IMR-90 (cell line): ENCODE data around the gene DONSON. TPM values are rescaled to one million over a fixed set of nuclear protein-coding genes. Genes with fewer than 3 reads are reported as not detected.

Experiments used
- ATAC-seq: fragments of 200-7000 bp; cut with Tn5 transposase; 2 replicates; pipeline ENCODE4 v1.9.1; 2020; ENCODE audit warnings: low read depth, mild to moderate bottlenecking, moderate library complexity
- BruUV-seq: library from RNA; stranded (reverse); fragments of 400-500 nt; replicated peaks from 2 replicates; lab custom pipeline; 2021; lab: Mats Ljungman, UMichigan
- CTCF ChIA-PET: fragments of 300-600 bp; formaldehyde crosslinking; extraction: SDS; loops from one replicate; lab custom pipeline; 2021; ENCODE audit warnings: antibody characterized with exemption; lab: Yijun Ruan, JAX
- POLR2A ChIA-PET: fragments of 300-600 bp; sonication (Branson Sonifier 250); formaldehyde crosslinking; loops from one replicate; lab custom pipeline; 2022; ENCODE audit warnings: antibody characterized with exemption; ENCODE audit not compliant: unreplicated experiment; lab: Charles Lee
- DNase-seq: peaks from one replicate; pipeline ENCODE4 v3.0.0; 2013
- H2AFZ ChIP-seq: replicated peaks from 2 replicates; pipeline ENCODE3; 2013; ENCODE audit warnings: low read length, mild to moderate bottlenecking; ENCODE audit not compliant: poor library complexity
- H2AK5ac ChIP-seq: 2 replicates; pipeline ENCODE4 v1.6.1; 2013; ENCODE audit warnings: low read depth, low read length, inconsistent platforms
- H2AK9ac ChIP-seq: replicated peaks from 2 replicates; pipeline ENCODE3; 2013; ENCODE audit warnings: mild to moderate bottlenecking, low read depth, low read length, moderate library complexity; ENCODE audit not compliant: poor library complexity
- H2BK120ac ChIP-seq: 2 replicates; pipeline ENCODE4 v1.6.1; 2013; ENCODE audit warnings: low read depth, low read length, inconsistent platforms
- H2BK15ac ChIP-seq: 3 replicates; pipeline ENCODE4 v1.6.1; 2013; ENCODE audit warnings: low read depth, low read length, inconsistent platforms
- H2BK20ac ChIP-seq: 2 replicates; pipeline ENCODE4 v1.6.1; 2013; ENCODE audit warnings: low read depth, mild to moderate bottlenecking, inconsistent platforms, low read length, moderate library complexity
- H2BK5ac ChIP-seq: 2 replicates; pipeline ENCODE4 v1.6.1; 2013; ENCODE audit warnings: mild to moderate bottlenecking, low read depth, low read length, inconsistent platforms; ENCODE audit not compliant: poor library complexity, severe bottlenecking
- H3K14ac ChIP-seq: replicated peaks from 2 replicates; pipeline ENCODE4 v1.6.1; 2013; ENCODE audit warnings: low read depth, low read length, inconsistent platforms
- H3K18ac ChIP-seq: 2 replicates; pipeline ENCODE4 v1.6.1; 2013; ENCODE audit warnings: low read depth, low read length, control low read depth
- H3K23ac ChIP-seq: 2 replicates; pipeline ENCODE4 v1.6.1; 2013; ENCODE audit warnings: low read depth, low read length, inconsistent platforms
- H3K27ac ChIP-seq: 2 replicates; pipeline ENCODE4 v1.5.1; 2013; ENCODE audit warnings: mild to moderate bottlenecking, control low read depth, low read length; ENCODE audit not compliant: insufficient read depth
- H3K27me3 ChIP-seq: 2 replicates; pipeline ENCODE4 v1.6.1; 2013; ENCODE audit warnings: low read length; ENCODE audit not compliant: control insufficient read depth, insufficient read depth
- H3K36me3 ChIP-seq: 2 replicates; pipeline ENCODE4 v1.6.1; 2013; ENCODE audit warnings: low read length, mixed read lengths; ENCODE audit not compliant: control insufficient read depth, insufficient read depth
- H3K4ac ChIP-seq: 2 replicates; pipeline ENCODE4 v1.6.1; 2013; ENCODE audit warnings: low read depth, low read length, inconsistent platforms
- H3K4me1 ChIP-seq: 2 replicates; pipeline ENCODE4 v1.6.1; 2013; ENCODE audit warnings: low read length, mixed read lengths; ENCODE audit not compliant: control insufficient read depth, insufficient read depth
- H3K4me2 ChIP-seq: 2 replicates; pipeline ENCODE4 v1.6.1; 2013; ENCODE audit warnings: low read depth, mild to moderate bottlenecking, control low read depth, low read length, moderate library complexity
- H3K4me3 ChIP-seq: 2 replicates; pipeline ENCODE4 v1.5.1; 2013; ENCODE audit warnings: low read depth, mild to moderate bottlenecking, control low read depth, low read length, moderate library complexity; ENCODE audit not compliant: insufficient read depth
- H3K56ac ChIP-seq: 2 replicates; pipeline ENCODE4 v1.6.1; 2013; ENCODE audit warnings: low read length, inconsistent platforms; ENCODE audit not compliant: insufficient read depth; ENCODE audit errors: extremely low read depth
- H3K79me1 ChIP-seq, 2 experiments: 2 replicates each; pipeline ENCODE4 v1.6.1; 2013; ENCODE audit warnings: low read length in 2 of 2, inconsistent platforms in 1 of 2, low read depth in 1 of 2
- H3K9ac ChIP-seq: 2 replicates; pipeline ENCODE4 v1.6.1; 2013; ENCODE audit warnings: low read depth, low read length, control low read depth
- H3K9me1 ChIP-seq: 2 replicates; pipeline ENCODE4 v1.6.1; 2013; ENCODE audit warnings: low read length, inconsistent platforms; ENCODE audit not compliant: insufficient read depth
- H3K9me3 ChIP-seq: 2 replicates; pipeline ENCODE4 v1.6.1; 2013; ENCODE audit warnings: low read length; ENCODE audit not compliant: control insufficient read depth, insufficient read depth
- H4K20me1 ChIP-seq: 2 replicates; pipeline ENCODE4 v1.6.1; 2013; ENCODE audit warnings: low read length, inconsistent platforms; ENCODE audit not compliant: insufficient read depth
- H4K5ac ChIP-seq: 2 replicates; pipeline ENCODE4 v1.6.1; 2013; ENCODE audit warnings: mild to moderate bottlenecking, low read depth, low read length, control low read depth
- H4K8ac ChIP-seq, 2 experiments: 2 replicates each; pipeline ENCODE4 v1.6.1; 2013; ENCODE audit warnings: low read depth in 2 of 2, low read length in 2 of 2, control low read depth in 1 of 2, inconsistent platforms in 1 of 2
- H4K91ac ChIP-seq: 2 replicates; pipeline ENCODE4 v1.6.1; 2013; ENCODE audit warnings: low read depth, low read length, inconsistent platforms; ENCODE audit not compliant: insufficient read depth
- CEBPB ChIP-seq: IDR thresholded peaks from 2 replicates; pipeline ENCODE4 v1.6.1; 2012; ENCODE audit warnings: low read depth, low read length, improper control_type of control experiment
- MXI1 ChIP-seq: IDR thresholded peaks from 2 replicates; pipeline ENCODE4 v1.6.1; 2012; ENCODE audit warnings: low read depth, mild to moderate bottlenecking, low read length, moderate library complexity, borderline replicate concordance
- WGBS, 2 experiments: methylation state at CpG; one replicate each; pipeline versions ENCODE4 v1.1.5 to v1.1.7; 2013; ENCODE audit warnings: missing lambda C conversion rate in 2 of 2; ENCODE audit not compliant: insufficient read length in 1 of 2; ENCODE audit errors: extremely low coverage in 2 of 2; 5-methylcytosine and 5-hydroxymethylcytosine counted together
- dilution Hi-C: fragments of 300-500 bp; cut with HindIII; formaldehyde crosslinking; loops from one replicate; pipeline ENCODE4 v1.14.3; 2018; ENCODE audit warnings: low sequenced_read_pairs; ENCODE audit not compliant: unreplicated experiment
- in situ Hi-C: fragments of 300-500 bp; cut with MboI; formaldehyde crosslinking; loops from 3 replicates; pipeline ENCODE4 v1.14.3; 2019; ENCODE audit warnings: low sequenced_read_pairs, inconsistent platforms, mixed read lengths
- intact Hi-C: fragments of 100-400 bp; cut with micrococcal nuclease; formaldehyde crosslinking; loops from 2 replicates; pipeline ENCODE4 v1.10.0; 2022
- polyA plus RNA-seq, 3 experiments: library from polyadenylated mRNA; depleted of rRNA; stranded (reverse); fragments of >200 nt; gene quantifications; 2 replicates each; pipeline ENCODE4 v1.2.3, GENCODE V29; 2012; ENCODE audit warnings: low replicate concordance in 1 of 3
- total RNA-seq: library from RNA; depleted of rRNA; stranded (reverse); fragments of >200 nt; gene quantifications from 2 replicates; pipeline ENCODE4 v1.2.3, GENCODE V29; 2012

DONSON gene
- total and polyA plus RNA-seq, 2 of the 4 experiments (the other 2 are of a cell fraction), result 14.3 to 16.6 TPM

GRCh38 chr21:33558777-33559421 is 29.6 kb downstream of the DONSON start:
- Histone ChIP-seq H4K8ac (no peak overlapping the region), H4K20me1 (peaks cover 80% of the 10 kb centered on the region), H2AK9ac (no peak overlapping the region), H3K4me1 (peaks cover 2% of the 10 kb centered on the region; the same call in 1 of the 2 replicates), H3K56ac (no peak overlapping the region), H3K27ac (no peak overlapping the region), H2BK15ac (no peak overlapping the region), H2BK5ac (no peak overlapping the region), H3K23ac (no peak overlapping the region), H3K9me3 (no peaks in the 10 kb centered on the region), H3K4ac (no peak overlapping the region), H4K5ac (no peak overlapping the region), H3K36me3 (peaks cover 46% of the 10 kb centered on the region), H3K14ac (no peak overlapping the region), H3K9me1 (0 out of 2 replicates have a peak, but pooled peaks cover 6% of the 10 kb centered on the region), H2AFZ (no peak overlapping the region), H3K4me3 (no peak overlapping the region), H2BK20ac (no peak overlapping the region), H3K18ac (no peak overlapping the region), H4K91ac (no peak overlapping the region), H2BK120ac (no peak overlapping the region), H3K9ac (no peak overlapping the region), H3K27me3 (no peaks in the 10 kb centered on the region), H3K4me2 (no peak overlapping the region), H3K79me1 (peaks cover 18 to 61% of the 10 kb centered on the region in 2 experiments), H2AK5ac (no peak overlapping the region)
- BruUV-seq, result no TSS peak
- ChIA-PET CTCF (no interaction called here), POLR2A (no interaction called here)
- in situ Hi-C loops, result no loop called here
- DNase-seq (peak; percentile 70), ATAC-seq (peak; percentile 72)
- intact Hi-C loops, result loop anchor here (2.0 kb wide), 1 partner anchor 14 kb away; no protein-coding TSS in a partner anchor
- no CpG with 5 or more reads among the region's 4 CpGs for WGBS, 2 experiments
- dilution Hi-C loops, result no loop called here
- peak; percentile 82 for TF ChIP-seq CEBPB
- TF ChIP-seq MXI1, result no peak
